PFSK-1 (cell line): ENCODE data around the gene NFE2L3.

Experiments used
- POLR2AphosphoS5 ChIP-seq: IDR thresholded peaks from 2 replicates; pipeline ENCODE4 v1.6.1; 2012; ENCODE audit warnings: low read depth, mild to moderate bottlenecking, control low read depth, low read length, moderate library complexity
- TAF1 ChIP-seq: IDR thresholded peaks from 2 replicates; pipeline ENCODE4 v1.6.1; 2012; ENCODE audit warnings: low read length, control low read depth, borderline replicate concordance; ENCODE audit not compliant: insufficient read depth

GRCh38 chr7:26160896-26161295 lies 8.9 kb downstream of the NFE2L3 start:
- TF ChIP-seq POLR2AphosphoS5: no peak
- TF ChIP-seq TAF1: no peak
